Nephron progenitor cell (in vitro differentiated cells): ENCODE results near the gene AGXT2.
"Not testable (repeated sequence)": the region's sequence is repeated elsewhere in the genome, so short reads cannot be mapped to it uniquely, and the experiment has no call there.

Experiments used
- DNase-seq: peaks from one replicate; pipeline ENCODE4 v3.0.0; 2021
- H3K27ac Mint-ChIP-seq: 2 replicates; pipeline ENCODE4 v1.8.0; 2021; ENCODE audit warnings: mild to moderate bottlenecking, moderate library complexity, mixed read lengths
- H3K27me3 Mint-ChIP-seq: 2 replicates; pipeline ENCODE4 v1.8.0; 2021; ENCODE audit warnings: mild to moderate bottlenecking, low read depth, mixed read lengths; ENCODE audit not compliant: poor library complexity
- H3K36me3 Mint-ChIP-seq: 2 replicates; pipeline ENCODE4 v1.8.0; 2021; ENCODE audit warnings: low read depth, mixed read lengths
- H3K4me1 Mint-ChIP-seq: 2 replicates; pipeline ENCODE4 v1.8.0; 2021; ENCODE audit warnings: mixed read lengths
- H3K4me3 Mint-ChIP-seq: 2 replicates; pipeline ENCODE4 v1.8.0; 2021; ENCODE audit warnings: mild to moderate bottlenecking, moderate library complexity, mixed read lengths
- H3K9me3 Mint-ChIP-seq: 2 replicates; pipeline ENCODE4 v1.8.0; 2021; ENCODE audit warnings: mild to moderate bottlenecking, moderate library complexity, mixed read lengths
- TF ChIP-seq, protein P1 (sequence below): fragments of 200-600 bp; sonication (generic); IDR thresholded peaks from 2 replicates; pipeline ENCODE4 v1.5.0; 2021; ENCODE audit warnings: antibody characterized with exemption

AGXT2 gene

DNA sequence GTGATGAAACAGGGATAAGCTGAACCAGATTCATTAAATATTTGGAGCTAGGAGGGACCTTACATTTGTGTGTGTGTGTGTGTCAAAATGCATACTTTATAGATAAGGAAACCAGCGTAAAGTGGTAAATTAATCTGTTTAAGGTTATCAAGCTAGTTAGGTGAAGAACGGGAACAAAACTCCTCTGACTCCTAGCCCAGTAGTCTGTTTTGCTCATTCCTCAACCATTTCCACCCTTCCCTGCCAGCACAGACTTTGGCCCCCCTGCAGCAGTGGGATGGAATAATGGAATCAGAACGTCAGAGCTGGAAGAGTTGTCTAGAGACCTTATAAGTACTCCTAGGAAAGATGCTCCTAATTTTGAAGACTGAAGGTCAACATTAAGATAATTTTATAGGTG lies 6.5 kb downstream of the AGXT2 start:
- TF ChIP-seq, protein P1, sequence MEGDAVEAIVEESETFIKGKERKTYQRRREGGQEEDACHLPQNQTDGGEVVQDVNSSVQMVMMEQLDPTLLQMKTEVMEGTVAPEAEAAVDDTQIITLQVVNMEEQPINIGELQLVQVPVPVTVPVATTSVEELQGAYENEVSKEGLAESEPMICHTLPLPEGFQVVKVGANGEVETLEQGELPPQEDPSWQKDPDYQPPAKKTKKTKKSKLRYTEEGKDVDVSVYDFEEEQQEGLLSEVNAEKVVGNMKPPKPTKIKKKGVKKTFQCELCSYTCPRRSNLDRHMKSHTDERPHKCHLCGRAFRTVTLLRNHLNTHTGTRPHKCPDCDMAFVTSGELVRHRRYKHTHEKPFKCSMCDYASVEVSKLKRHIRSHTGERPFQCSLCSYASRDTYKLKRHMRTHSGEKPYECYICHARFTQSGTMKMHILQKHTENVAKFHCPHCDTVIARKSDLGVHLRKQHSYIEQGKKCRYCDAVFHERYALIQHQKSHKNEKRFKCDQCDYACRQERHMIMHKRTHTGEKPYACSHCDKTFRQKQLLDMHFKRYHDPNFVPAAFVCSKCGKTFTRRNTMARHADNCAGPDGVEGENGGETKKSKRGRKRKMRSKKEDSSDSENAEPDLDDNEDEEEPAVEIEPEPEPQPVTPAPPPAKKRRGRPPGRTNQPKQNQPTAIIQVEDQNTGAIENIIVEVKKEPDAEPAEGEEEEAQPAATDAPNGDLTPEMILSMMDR, result no peak
- no peak overlapping the region for H3K27ac Mint-ChIP-seq
- no peak overlapping the region for H3K4me3 Mint-ChIP-seq
- no peaks in the 10 kb centered on the region for H3K9me3 Mint-ChIP-seq
- no peaks in the 10 kb centered on the region for H3K36me3 Mint-ChIP-seq
- no peak for DNase-seq
- H3K27me3 Mint-ChIP-seq, result peaks cover 11% of the 10 kb centered on the region
- H3K4me1 Mint-ChIP-seq, result peaks cover 25% of the 10 kb centered on the region

GRCh38 chr5:35038891-35039290 lies 8.9 kb downstream of the AGXT2 start:
- Mint-ChIP-seq H3K27ac (no peak overlapping the region), H3K4me1 (peaks cover 35% of the 10 kb centered on the region), H3K36me3 (no peaks in the 10 kb centered on the region), H3K4me3 (no peak overlapping the region), H3K9me3 (peaks cover 3% of the 10 kb centered on the region), H3K27me3 (peaks cover 8% of the 10 kb centered on the region)
- TF ChIP-seq, protein P1, result no peak
- DNase-seq, result no peak

DNA sequence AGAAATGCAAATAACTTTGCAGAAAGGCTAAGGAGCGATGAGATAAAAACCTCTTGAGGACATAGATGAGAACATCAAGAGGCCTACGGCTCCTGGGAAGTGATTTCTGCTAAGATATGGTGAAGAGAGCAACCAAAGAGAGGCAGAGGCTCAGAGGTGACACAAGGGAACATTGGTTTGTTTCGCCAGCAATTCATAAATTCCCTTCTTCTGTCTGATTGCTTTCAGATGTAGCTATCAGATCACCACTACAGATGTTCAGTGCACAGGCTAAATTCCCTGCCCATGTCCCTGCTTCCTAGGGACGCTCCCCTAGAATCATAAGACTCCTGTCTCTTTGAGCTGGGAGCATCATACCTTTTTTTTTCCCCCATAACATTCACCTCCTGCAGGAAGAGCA lies 11.2 kb downstream of the AGXT2 start:
- DNase-seq, result no peak
- H3K4me1 Mint-ChIP-seq, result peaks cover 36% of the 10 kb centered on the region
- H3K36me3 Mint-ChIP-seq, result no peaks in the 10 kb centered on the region
- TF ChIP-seq, protein P1, result no peak
- no peak overlapping the region for H3K4me3 Mint-ChIP-seq
- H3K9me3 Mint-ChIP-seq, result peaks cover 3% of the 10 kb centered on the region
- H3K27ac Mint-ChIP-seq, result peak overlapping the region; percentile 56
- peaks cover 11% of the 10 kb centered on the region for H3K27me3 Mint-ChIP-seq

DNA sequence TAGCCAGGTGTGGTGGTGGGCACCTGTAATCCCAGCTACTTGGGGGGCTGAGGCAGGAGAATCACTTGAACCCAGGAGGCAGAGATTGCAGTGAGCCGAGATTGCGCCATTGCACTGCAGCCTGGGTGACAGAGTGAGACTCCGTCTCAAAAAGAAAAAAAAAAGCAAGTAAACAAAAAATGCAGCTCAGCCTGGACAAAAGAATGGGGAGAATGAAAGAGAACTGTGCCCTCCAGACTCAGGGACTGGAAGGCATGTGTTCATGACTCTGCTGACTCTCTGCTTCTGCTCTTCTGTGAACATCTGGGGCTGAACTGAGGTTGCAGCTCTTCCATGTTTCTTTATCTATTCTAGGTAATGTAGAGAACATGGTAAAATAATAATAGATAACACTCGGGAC lies 11.8 kb downstream of the AGXT2 start:
- H3K4me3 Mint-ChIP-seq, DNase-seq, H3K9me3 Mint-ChIP-seq, H3K27ac Mint-ChIP-seq, H3K36me3 Mint-ChIP-seq: not testable (repeated sequence)
- H3K4me1 Mint-ChIP-seq, result peaks cover 42% of the 10 kb centered on the region
- H3K27me3 Mint-ChIP-seq, result peaks cover 11% of the 10 kb centered on the region

DNA sequence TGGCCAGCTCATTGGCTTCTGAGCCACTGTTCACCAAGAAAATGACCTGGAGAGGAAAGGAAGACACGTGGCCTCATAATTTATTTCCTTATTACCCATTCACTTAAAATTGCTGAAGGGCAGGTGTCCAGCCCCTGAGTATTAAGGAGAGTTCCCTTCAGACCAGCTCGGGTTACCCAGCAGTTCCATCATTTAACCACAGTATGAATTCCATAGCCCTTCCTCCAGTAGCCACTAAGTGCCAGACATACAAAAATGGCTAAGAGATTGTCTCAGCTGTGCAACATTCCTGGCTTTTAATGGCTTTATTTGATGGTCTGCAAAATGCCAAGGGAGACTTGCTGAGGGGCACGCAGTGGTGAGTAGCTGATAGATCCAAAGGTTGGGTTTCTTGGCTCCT lies 12.5 kb downstream of the AGXT2 start:
- no peak for DNase-seq
- H3K4me1 Mint-ChIP-seq, result peaks cover 43% of the 10 kb centered on the region
- H3K36me3 Mint-ChIP-seq, result no peaks in the 10 kb centered on the region
- no peak overlapping the region for H3K4me3 Mint-ChIP-seq
- TF ChIP-seq, protein P1, result no peak
- no peak overlapping the region for H3K27ac Mint-ChIP-seq
- peaks cover 11% of the 10 kb centered on the region for H3K27me3 Mint-ChIP-seq
- H3K9me3 Mint-ChIP-seq, result peaks cover 3% of the 10 kb centered on the region

DNA sequence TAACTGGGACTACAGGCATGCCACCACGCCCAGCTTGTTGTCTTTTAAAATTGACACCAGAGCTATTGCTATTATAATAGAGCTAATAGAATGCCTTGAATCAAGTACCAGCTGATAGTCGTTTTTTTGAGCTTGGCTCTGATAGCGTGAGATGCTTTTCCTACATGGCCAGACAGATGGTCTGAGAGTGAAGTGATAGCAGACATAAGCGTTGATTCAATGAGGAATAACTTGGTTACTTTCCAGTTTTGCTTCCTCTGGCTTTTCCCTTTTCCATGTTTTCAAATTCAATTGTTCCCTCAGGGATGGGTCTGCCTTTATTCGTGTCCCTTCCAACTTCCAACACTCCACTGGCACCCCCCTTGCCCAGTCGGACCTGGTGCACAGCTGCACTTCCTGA lies 15.4 kb downstream of the AGXT2 start:
- TF ChIP-seq, protein P1, result no peak
- Mint-ChIP-seq H3K36me3 (no peaks in the 10 kb centered on the region), H3K9me3 (peaks cover 3% of the 10 kb centered on the region), H3K4me1 (peaks cover 46% of the 10 kb centered on the region), H3K27me3 (peaks cover 8% of the 10 kb centered on the region), H3K4me3 (no peak overlapping the region), H3K27ac (no peak overlapping the region)
- DNase-seq, result no peak
